H9 (cell line): ENCODE results near the gene SLC27A1. TPM values are rescaled to one million over a fixed set of nuclear protein-coding genes. Genes with fewer than 3 reads are reported as not detected.

ENCODE experiments used
- DNase-seq: peaks from one replicate; pipeline ENCODE4 v3.0.0-alpha.2; 2017
- H2AFZ ChIP-seq: one replicate; pipeline ENCODE4 v1.6.1; 2013; ENCODE audit warnings: mild to moderate bottlenecking, low read length, control low read depth, moderate library complexity
- H2AK5ac ChIP-seq: 2 replicates; pipeline ENCODE4 v1.6.1; 2013; ENCODE audit warnings: low read length, control low read depth, mixed read lengths; ENCODE audit not compliant: insufficient read length
- H2BK120ac ChIP-seq: one replicate; pipeline ENCODE4 v1.6.1; 2013; ENCODE audit warnings: low read depth, mild to moderate bottlenecking, low read length, control low read depth, inconsistent platforms; ENCODE audit not compliant: poor library complexity, severe bottlenecking
- H2BK12ac ChIP-seq: 2 replicates; pipeline ENCODE4 v1.6.1; 2013; ENCODE audit warnings: low read length, control low read depth, mixed read lengths, low read depth; ENCODE audit not compliant: insufficient read length
- H2BK15ac ChIP-seq: 2 replicates; pipeline ENCODE4 v1.6.1; 2013; ENCODE audit warnings: low read depth, low read length, control low read depth
- H2BK20ac ChIP-seq: one replicate; pipeline ENCODE4 v1.6.1; 2013; ENCODE audit warnings: low read depth, mild to moderate bottlenecking, low read length, control low read depth, inconsistent platforms; ENCODE audit not compliant: poor library complexity, severe bottlenecking
- H2BK5ac ChIP-seq: 2 replicates; pipeline ENCODE4 v1.6.1; 2013; ENCODE audit warnings: low read length, control low read depth, mixed read lengths; ENCODE audit not compliant: insufficient read length
- H3K14ac ChIP-seq: 2 replicates; pipeline ENCODE4 v1.6.1; 2013; ENCODE audit warnings: low read length, control low read depth; ENCODE audit not compliant: insufficient read depth
- H3K18ac ChIP-seq: 2 replicates; pipeline ENCODE4 v1.6.1; 2013; ENCODE audit warnings: low read depth, mild to moderate bottlenecking, mixed read lengths, low read length, control low read depth; ENCODE audit not compliant: insufficient read length
- H3K23ac ChIP-seq: 2 replicates; pipeline ENCODE4 v1.6.1; 2013; ENCODE audit warnings: low read length, control low read depth, mixed read lengths, low read depth; ENCODE audit not compliant: insufficient read length
- H3K23me2 ChIP-seq: 2 replicates; pipeline ENCODE4 v1.6.1; 2013; ENCODE audit warnings: low read depth, mild to moderate bottlenecking, mixed read lengths, low read length, control low read depth; ENCODE audit not compliant: insufficient read length, poor library complexity, severe bottlenecking
- H3K27ac ChIP-seq: 2 replicates; pipeline ENCODE4 v1.5.1; 2013; ENCODE audit warnings: low read length, control low read depth, mixed read lengths, low read depth; ENCODE audit not compliant: insufficient read length
- H3K27me3 ChIP-seq: 2 replicates; pipeline ENCODE4 v1.6.1; 2013; ENCODE audit warnings: low read length, control low read depth, inconsistent platforms; ENCODE audit not compliant: insufficient read depth
- H3K4ac ChIP-seq: 2 replicates; pipeline ENCODE4 v1.6.1; 2013; ENCODE audit warnings: low read depth, mild to moderate bottlenecking, control low read depth, inconsistent platforms, low read length, moderate library complexity
- H3K4me1 ChIP-seq: 2 replicates; pipeline ENCODE4 v1.6.1; 2013; ENCODE audit warnings: low read length, control low read depth, inconsistent platforms; ENCODE audit not compliant: insufficient read depth
- H3K4me2 ChIP-seq: 2 replicates; pipeline ENCODE4 v1.6.1; 2013; ENCODE audit warnings: low read length, control low read depth, mixed read lengths; ENCODE audit not compliant: insufficient read length, insufficient read depth
- H3K56ac ChIP-seq: 2 replicates; pipeline ENCODE4 v1.6.1; 2013; ENCODE audit warnings: low read depth, mild to moderate bottlenecking, mixed read lengths, low read length, control low read depth; ENCODE audit not compliant: insufficient read length
- H3K79me1 ChIP-seq: 2 replicates; pipeline ENCODE4 v1.6.1; 2013; ENCODE audit warnings: low read depth, mild to moderate bottlenecking, moderate library complexity, low read length, control low read depth, inconsistent platforms; ENCODE audit not compliant: insufficient read depth, poor library complexity, severe bottlenecking
- H3K79me2 ChIP-seq: 2 replicates; pipeline ENCODE4 v1.6.1; 2013; ENCODE audit warnings: low read length, control low read depth, inconsistent platforms; ENCODE audit not compliant: insufficient read depth
- H3K9ac ChIP-seq: 2 replicates; pipeline ENCODE4 v1.6.1; 2013; ENCODE audit warnings: low read length, control low read depth, mixed read lengths; ENCODE audit not compliant: insufficient read length; ENCODE audit errors: extremely low read depth
- H3K9me3 ChIP-seq: one replicate; pipeline ENCODE4 v1.6.1; 2013; ENCODE audit warnings: low read depth, low read length, inconsistent platforms; ENCODE audit not compliant: control insufficient read depth
- H3T11ph ChIP-seq: one replicate; pipeline ENCODE4 v1.6.1; 2013; ENCODE audit warnings: mild to moderate bottlenecking, low read length, control low read depth, inconsistent platforms
- H4K20me1 ChIP-seq: one replicate; pipeline ENCODE4 v1.6.1; 2013; ENCODE audit not compliant: control insufficient read depth, insufficient read length, insufficient read depth
- H4K5ac ChIP-seq: 2 replicates; pipeline ENCODE4 v1.6.1; 2013; ENCODE audit warnings: low read depth, mild to moderate bottlenecking, mixed read lengths, low read length, control low read depth; ENCODE audit not compliant: insufficient read length
- H4K8ac ChIP-seq: replicated peaks from 2 replicates; pipeline ENCODE4 v1.6.1; 2013; ENCODE audit warnings: low read length, control low read depth, mixed read lengths, low read depth; ENCODE audit not compliant: insufficient read length
- H4K91ac ChIP-seq: 2 replicates; pipeline ENCODE4 v1.6.1; 2013; ENCODE audit warnings: low read depth, mild to moderate bottlenecking, moderate library complexity, mixed read lengths, low read length, control low read depth; ENCODE audit not compliant: insufficient read length
- H3K27ac Mint-ChIP-seq, 3 experiments: 2 replicates in 2 of 3; 3 replicates in 1 of 3; pipeline ENCODE4 v1.8.0; 2020 to 2021; ENCODE audit warnings: mixed read lengths in 3 of 3, mild to moderate bottlenecking in 1 of 3, moderate library complexity in 1 of 3
- H3K27me3 Mint-ChIP-seq: 2 replicates; pipeline ENCODE4 v1.8.0; 2021; ENCODE audit warnings: low read depth, mild to moderate bottlenecking, moderate library complexity, mixed read lengths
- H3K36me3 Mint-ChIP-seq, 3 experiments: 2 replicates in 2 of 3; 3 replicates in 1 of 3; pipeline ENCODE4 v1.8.0; 2020 to 2021; ENCODE audit warnings: low read depth in 3 of 3, mixed read lengths in 3 of 3; ENCODE audit not compliant: insufficient read depth in 1 of 3
- H3K4me1 Mint-ChIP-seq, 2 experiments: 2 replicates each; pipeline ENCODE4 v1.8.0; 2020; ENCODE audit warnings: mixed read lengths in 2 of 2
- H3K4me3 Mint-ChIP-seq, 2 experiments: 2 replicates in 1 of 2; 3 replicates in 1 of 2; pipeline ENCODE4 v1.8.0; 2020 to 2021; ENCODE audit warnings: mild to moderate bottlenecking in 2 of 2, mixed read lengths in 2 of 2, moderate library complexity in 1 of 2
- H3K9me3 Mint-ChIP-seq, 2 experiments: 2 replicates in 1 of 2; 3 replicates in 1 of 2; pipeline ENCODE4 v1.8.0; 2020; ENCODE audit warnings: mild to moderate bottlenecking in 2 of 2, mixed read lengths in 2 of 2, moderate library complexity in 1 of 2
- WGBS: extraction: QIAGEN DNeasy Blood & Tissue Kit; methylation state at CpG from one replicate; pipeline ENCODE4 v1.1.7; 2013; ENCODE audit warnings: missing lambda C conversion rate, low lambda C conversion rate, mixed read lengths; ENCODE audit not compliant: insufficient read length; ENCODE audit errors: extremely low coverage; 5-methylcytosine and 5-hydroxymethylcytosine counted together
- total RNA-seq: library from RNA; stranded (reverse); gene quantifications from 2 replicates; pipeline ENCODE4 v1.2.1, GENCODE V29; 2021
- TF ChIP-seq, protein P1 (sequence below): fragments of 200-600 bp; sonication (generic); conservative IDR thresholded peaks from 3 replicates; pipeline ENCODE4 v1.8.0; 2021; ENCODE audit warnings: antibody characterized with exemption, mild to moderate bottlenecking

Gene SLC27A1
- total RNA-seq, 1 experiment from 2014 or later: 6.4 TPM

DNA sequence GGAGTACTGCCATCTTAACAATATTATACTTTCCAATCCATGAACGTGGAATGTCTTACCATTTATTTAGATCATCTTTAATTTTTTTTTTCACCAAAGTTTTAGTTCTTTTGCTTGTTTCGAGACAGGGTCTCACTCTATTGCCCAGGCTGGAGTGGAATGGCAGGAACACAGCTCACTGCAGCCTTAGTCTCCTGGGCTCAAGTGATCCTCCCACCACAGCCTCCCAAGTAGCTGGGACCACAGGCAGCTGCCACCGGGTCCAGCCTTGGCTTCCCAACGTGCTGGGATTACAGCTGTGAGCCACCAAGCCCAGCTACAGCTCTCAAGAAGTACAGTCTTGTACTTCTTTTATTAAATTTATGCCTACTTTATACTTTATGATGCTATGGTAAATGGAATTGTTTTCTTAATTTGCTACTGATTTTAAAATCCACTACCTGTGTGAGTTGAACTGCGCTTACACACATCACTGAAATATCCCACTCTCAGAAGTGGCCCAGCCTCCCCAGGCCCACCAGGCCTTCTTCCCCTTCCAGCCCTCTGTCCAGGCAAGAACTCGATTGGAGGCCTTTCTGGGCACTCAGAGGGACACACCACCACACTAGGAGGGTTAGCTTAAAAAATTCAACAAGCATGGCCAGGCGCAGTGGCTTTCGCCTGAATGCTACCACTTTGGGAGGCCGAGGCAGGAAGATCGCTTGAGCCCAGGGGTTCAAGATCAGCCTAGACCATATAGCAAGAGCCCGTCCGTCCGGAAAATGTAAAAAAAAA lies 40.1 kb downstream of the SLC27A1 start:
- H4K91ac ChIP-seq: no peak overlapping the region
- WGBS: no CpG with 5 or more reads among the region's 13 CpGs
- H2BK120ac ChIP-seq: no peak overlapping the region
- no peak overlapping the region for H2BK12ac ChIP-seq
- no peaks in the 10 kb centered on the region for H3K9me3 Mint-ChIP-seq
- TF ChIP-seq, protein P1, sequence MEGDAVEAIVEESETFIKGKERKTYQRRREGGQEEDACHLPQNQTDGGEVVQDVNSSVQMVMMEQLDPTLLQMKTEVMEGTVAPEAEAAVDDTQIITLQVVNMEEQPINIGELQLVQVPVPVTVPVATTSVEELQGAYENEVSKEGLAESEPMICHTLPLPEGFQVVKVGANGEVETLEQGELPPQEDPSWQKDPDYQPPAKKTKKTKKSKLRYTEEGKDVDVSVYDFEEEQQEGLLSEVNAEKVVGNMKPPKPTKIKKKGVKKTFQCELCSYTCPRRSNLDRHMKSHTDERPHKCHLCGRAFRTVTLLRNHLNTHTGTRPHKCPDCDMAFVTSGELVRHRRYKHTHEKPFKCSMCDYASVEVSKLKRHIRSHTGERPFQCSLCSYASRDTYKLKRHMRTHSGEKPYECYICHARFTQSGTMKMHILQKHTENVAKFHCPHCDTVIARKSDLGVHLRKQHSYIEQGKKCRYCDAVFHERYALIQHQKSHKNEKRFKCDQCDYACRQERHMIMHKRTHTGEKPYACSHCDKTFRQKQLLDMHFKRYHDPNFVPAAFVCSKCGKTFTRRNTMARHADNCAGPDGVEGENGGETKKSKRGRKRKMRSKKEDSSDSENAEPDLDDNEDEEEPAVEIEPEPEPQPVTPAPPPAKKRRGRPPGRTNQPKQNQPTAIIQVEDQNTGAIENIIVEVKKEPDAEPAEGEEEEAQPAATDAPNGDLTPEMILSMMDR: no peak
- no peak overlapping the region for H4K8ac ChIP-seq
- H3K4me1 Mint-ChIP-seq: peaks cover 18 to 21% of the 10 kb centered on the region in 2 experiments
- H3K27me3 ChIP-seq: no peaks in the 10 kb centered on the region
- H3K9ac ChIP-seq: peak overlapping the region; percentile 86
- no peak overlapping the region for H3K23ac ChIP-seq
- no peaks in the 10 kb centered on the region; the same call in 1 of the 2 replicates for H3K27me3 Mint-ChIP-seq
- H3K4ac ChIP-seq: no peak overlapping the region
- no peak overlapping the region for H2BK20ac ChIP-seq
- H3K4me3 Mint-ChIP-seq: peak overlapping the region; percentile 94 to 98
- no peaks in the 10 kb centered on the region for H3K79me2 ChIP-seq
- no peaks in the 10 kb centered on the region for H3K9me3 ChIP-seq
- H3K27ac Mint-ChIP-seq: peak overlapping the region; percentile 98 to 99 (median 98)
- peaks cover 4 to 10% (median 5%) of the 10 kb centered on the region in 3 experiments; a peak in 6 of 7 replicates for H3K36me3 Mint-ChIP-seq
- no peak overlapping the region for H2BK15ac ChIP-seq
- no peak overlapping the region for H3K56ac ChIP-seq
- no peaks in the 10 kb centered on the region for H3K4me1 ChIP-seq
- no peak overlapping the region for H3K18ac ChIP-seq
- no peak overlapping the region for H4K5ac ChIP-seq
- no peak overlapping the region for H3K27ac ChIP-seq
- H3T11ph ChIP-seq: no peak overlapping the region
- no peak overlapping the region for H2AFZ ChIP-seq
- no peaks in the 10 kb centered on the region for H3K79me1 ChIP-seq
- no peak overlapping the region for H2BK5ac ChIP-seq
- DNase-seq: no peak
- no peak overlapping the region for H2AK5ac ChIP-seq
- H3K14ac ChIP-seq: no peak overlapping the region
- peaks cover 7% of the 10 kb centered on the region for H3K23me2 ChIP-seq
- H4K20me1 ChIP-seq: no peaks in the 10 kb centered on the region
- peak overlapping the region; percentile 62 for H3K4me2 ChIP-seq
